Astrocyte (in vitro differentiated cells and primary cell): ENCODE data around the gene NT5E. TPM values are rescaled to one million over a fixed set of nuclear protein-coding genes. Genes with fewer than 3 reads are reported as not detected.

Experiments
- DNase-seq: peaks from one replicate; pipeline ENCODE4 v3.0.0-alpha.2; 2010; ENCODE audit warnings: low read depth
- FAIRE-seq: peaks from 2 replicates; lab custom pipeline; 2011; peaks lifted over from hg19 to GRCh38; lab: Jason Lieb, UNC
- H2AFZ ChIP-seq: 2 replicates; pipeline ENCODE4 v1.6.0; 2012; ENCODE audit warnings: low read depth, low read length, inconsistent platforms
- H3K27ac ChIP-seq: 2 replicates; pipeline ENCODE4 v1.5.1; 2011; ENCODE audit warnings: low read depth, low read length, inconsistent platforms
- H3K27me3 ChIP-seq: 2 replicates; pipeline ENCODE4 v1.6.0; 2011; ENCODE audit warnings: low read length, inconsistent platforms; ENCODE audit not compliant: insufficient read depth
- H3K36me3 ChIP-seq: 2 replicates; pipeline ENCODE4 v1.5.1; 2011; ENCODE audit warnings: low read length, inconsistent platforms; ENCODE audit not compliant: insufficient read depth
- H3K4me1 ChIP-seq: 2 replicates; pipeline ENCODE4 v1.5.1; 2011; ENCODE audit warnings: low read length, inconsistent platforms; ENCODE audit not compliant: insufficient read depth
- H3K4me2 ChIP-seq: 2 replicates; pipeline ENCODE4 v1.6.0; 2012; ENCODE audit warnings: low read length, inconsistent platforms
- H3K4me3 ChIP-seq: 2 replicates; pipeline ENCODE4 v1.5.1; 2011; ENCODE audit warnings: low read depth, mild to moderate bottlenecking, low read length, inconsistent platforms; ENCODE audit not compliant: insufficient read depth
- H3K79me2 ChIP-seq: 2 replicates; pipeline ENCODE4 v1.6.0; 2012; ENCODE audit warnings: mild to moderate bottlenecking, low read length, inconsistent platforms; ENCODE audit not compliant: insufficient read depth
- H3K9ac ChIP-seq: 2 replicates; pipeline ENCODE4 v1.6.0; 2012; ENCODE audit warnings: mild to moderate bottlenecking, low read length, inconsistent platforms
- H3K9me3 ChIP-seq: 2 replicates; pipeline ENCODE4 v1.5.1; 2012; ENCODE audit warnings: low read depth, mild to moderate bottlenecking, low read length, inconsistent platforms; ENCODE audit not compliant: insufficient read depth
- H4K20me1 ChIP-seq: 2 replicates; pipeline ENCODE4 v1.6.0; 2012; ENCODE audit warnings: low read length, inconsistent platforms; ENCODE audit not compliant: insufficient read depth
- H3K27ac Mint-ChIP-seq: one replicate; pipeline ENCODE4 v1.8.0; 2021; ENCODE audit warnings: mild to moderate bottlenecking, mixed read lengths; ENCODE audit not compliant: unreplicated experiment
- H3K27me3 Mint-ChIP-seq: one replicate; pipeline ENCODE4 v1.8.0; 2021; ENCODE audit warnings: low read depth, mixed read lengths; ENCODE audit not compliant: unreplicated experiment
- H3K36me3 Mint-ChIP-seq: one replicate; pipeline ENCODE4 v1.8.0; 2021; ENCODE audit warnings: low read depth, mixed read lengths; ENCODE audit not compliant: unreplicated experiment
- H3K4me1 Mint-ChIP-seq: one replicate; pipeline ENCODE4 v1.8.0; 2021; ENCODE audit warnings: low read depth, mixed read lengths; ENCODE audit not compliant: unreplicated experiment
- H3K4me3 Mint-ChIP-seq: one replicate; pipeline ENCODE4 v1.8.0; 2021; ENCODE audit warnings: mild to moderate bottlenecking, moderate library complexity, mixed read lengths; ENCODE audit not compliant: unreplicated experiment
- H3K9me3 Mint-ChIP-seq: one replicate; pipeline ENCODE4 v1.8.0; 2021; ENCODE audit warnings: mild to moderate bottlenecking, mixed read lengths; ENCODE audit not compliant: unreplicated experiment
- CTCF ChIP-seq: IDR thresholded peaks from 2 replicates; pipeline ENCODE4 v1.5.1; 2011; ENCODE audit warnings: low read depth, mild to moderate bottlenecking, inconsistent platforms, low read length, moderate library complexity; ENCODE audit not compliant: insufficient read depth
- EZH2 ChIP-seq: IDR thresholded peaks from 2 replicates; pipeline ENCODE4 v1.6.1; 2012; ENCODE audit warnings: mild to moderate bottlenecking, low read length, inconsistent platforms; ENCODE audit not compliant: insufficient read depth
- total RNA-seq: library from RNA; stranded (reverse); gene quantifications from 2 replicates; pipeline ENCODE4 v1.2.1, GENCODE V29; 2021

Gene NT5E
- total RNA-seq, 1 donor from 2014 or later: 77.4 TPM

GRCh38 chr6:85436411-85436810 is 13.5 kb upstream of the NT5E start:
- Histone ChIP-seq H3K4me3 (no peak overlapping the region), H3K36me3 (no peaks in the 10 kb centered on the region), H3K4me2 (peak overlapping the region; percentile 26), H3K27me3 (no peaks in the 10 kb centered on the region), H2AFZ (no peak overlapping the region), H3K4me1 (no peaks in the 10 kb centered on the region), H3K9ac (no peak overlapping the region), H3K9me3 (no peaks in the 10 kb centered on the region), H3K27ac (no peak overlapping the region), H4K20me1 (no peaks in the 10 kb centered on the region), H3K79me2 (no peaks in the 10 kb centered on the region)
- Mint-ChIP-seq H3K4me3 (no peak overlapping the region), H3K27me3 (no peaks in the 10 kb centered on the region), H3K9me3 (peaks cover 6% of the 10 kb centered on the region), H3K27ac (no peak overlapping the region), H3K36me3 (no peaks in the 10 kb centered on the region), H3K4me1 (peaks cover 11% of the 10 kb centered on the region)
- FAIRE-seq (no peak), DNase-seq (peak; percentile 57)
- no peak for TF ChIP-seq CTCF
- no peak for TF ChIP-seq EZH2

GRCh38 chr6:85436939-85437495 is 12.9 kb upstream of the NT5E start:
- H3K27me3 Mint-ChIP-seq: no peaks in the 10 kb centered on the region
- peaks cover 11% of the 10 kb centered on the region for H3K4me1 Mint-ChIP-seq
- no peaks in the 10 kb centered on the region for H3K36me3 Mint-ChIP-seq
- Histone ChIP-seq H2AFZ (no peak overlapping the region), H3K36me3 (no peaks in the 10 kb centered on the region), H3K4me2 (no peak overlapping the region), H3K9ac (no peak overlapping the region), H3K4me3 (no peak overlapping the region), H3K79me2 (no peaks in the 10 kb centered on the region), H3K4me1 (no peaks in the 10 kb centered on the region), H3K9me3 (no peaks in the 10 kb centered on the region), H3K27ac (no peak overlapping the region), H3K27me3 (no peaks in the 10 kb centered on the region), H4K20me1 (no peaks in the 10 kb centered on the region)
- FAIRE-seq (no peak), DNase-seq (peak; percentile 67)
- H3K4me3 Mint-ChIP-seq: no peak overlapping the region
- TF ChIP-seq EZH2 (no peak), CTCF (no peak)
- peak overlapping the region; percentile 67 for H3K27ac Mint-ChIP-seq
- H3K9me3 Mint-ChIP-seq: peaks cover 6% of the 10 kb centered on the region

- no peaks in the 10 kb centered on the region for H3K27me3 Mint-ChIP-seq
- H3K36me3 Mint-ChIP-seq: peaks cover 3% of the 10 kb centered on the region
Measured at GRCh38 chr6:85443349-85444117, 6.3 kb upstream of the NT5E start.

More at GRCh38 chr6:85443349-85444117, 6.3 kb upstream of the NT5E start:
- no peaks in the 10 kb centered on the region for H4K20me1 ChIP-seq
- H3K9me3 ChIP-seq: peaks cover 4% of the 10 kb centered on the region
- no peak overlapping the region for H2AFZ ChIP-seq
- no peaks in the 10 kb centered on the region for H3K36me3 ChIP-seq
- H3K9me3 Mint-ChIP-seq: peaks cover 4% of the 10 kb centered on the region
- H3K4me3 ChIP-seq: no peak overlapping the region
- H3K9ac ChIP-seq: no peak overlapping the region
- H3K27ac ChIP-seq: no peak overlapping the region
- H3K4me2 ChIP-seq: no peak overlapping the region
- TF ChIP-seq CTCF (no peak), EZH2 (no peak)
- H3K4me1 ChIP-seq: peaks cover 11% of the 10 kb centered on the region
- no peak for DNase-seq
- peaks cover 7% of the 10 kb centered on the region for H3K79me2 ChIP-seq
- FAIRE-seq: peak; percentile 5
- H3K27me3 ChIP-seq: no peaks in the 10 kb centered on the region
- no peak overlapping the region for H3K4me3 Mint-ChIP-seq
- H3K4me1 Mint-ChIP-seq: peaks cover 3% of the 10 kb centered on the region
- no peak overlapping the region for H3K27ac Mint-ChIP-seq
